Trophoblast cell (in vitro differentiated cells and primary cell): Measurements from ENCODE around the gene GLG1.

Experiments used
- DNase-seq, 2 donors: peaks; one replicate each; pipeline ENCODE4 v3.0.0-alpha.2; 2016
- H2AFZ ChIP-seq: 2 replicates; pipeline ENCODE4 v1.6.1; 2013; ENCODE audit warnings: low read length, moderate library complexity, mild to moderate bottlenecking; ENCODE audit not compliant: insufficient read depth, poor library complexity
- H2AK5ac ChIP-seq: 2 replicates; pipeline ENCODE4 v1.6.1; 2013; ENCODE audit warnings: mild to moderate bottlenecking, low read length
- H2BK120ac ChIP-seq: 2 replicates; pipeline ENCODE4 v1.6.1; 2013; ENCODE audit warnings: low read length, mild to moderate bottlenecking, moderate library complexity; ENCODE audit not compliant: insufficient read depth, poor library complexity
- H2BK12ac ChIP-seq: 2 replicates; pipeline ENCODE4 v1.6.1; 2013; ENCODE audit warnings: mild to moderate bottlenecking, low read length, moderate library complexity
- H2BK5ac ChIP-seq: 2 replicates; pipeline ENCODE4 v1.6.1; 2013; ENCODE audit warnings: low read length, low read depth, moderate library complexity, mild to moderate bottlenecking; ENCODE audit not compliant: poor library complexity
- H3K14ac ChIP-seq: 2 replicates; pipeline ENCODE4 v1.6.1; 2013; ENCODE audit warnings: mild to moderate bottlenecking, low read length
- H3K18ac ChIP-seq: 2 replicates; pipeline ENCODE4 v1.6.1; 2013; ENCODE audit warnings: mild to moderate bottlenecking, low read length
- H3K23ac ChIP-seq: 2 replicates; pipeline ENCODE4 v1.6.1; 2013; ENCODE audit warnings: low read length
- H3K27ac ChIP-seq: 2 replicates; pipeline ENCODE4 v1.5.1; 2013; ENCODE audit warnings: low read depth, mild to moderate bottlenecking, inconsistent platforms, low read length, moderate library complexity
- H3K27me3 ChIP-seq: 2 replicates; pipeline ENCODE4 v1.6.1; 2013; ENCODE audit warnings: inconsistent platforms, mild to moderate bottlenecking, low read length, moderate library complexity; ENCODE audit not compliant: insufficient read depth
- H3K36me3 ChIP-seq, 2 experiments: 1 replicate in 1 of 2; 2 replicates in 1 of 2; pipeline ENCODE4 v1.6.1; 2013; ENCODE audit warnings: low read length in 2 of 2, mild to moderate bottlenecking in 2 of 2, moderate library complexity in 1 of 2; ENCODE audit not compliant: insufficient read depth in 2 of 2, control insufficient read depth in 1 of 2
- H3K4ac ChIP-seq: 2 replicates; pipeline ENCODE4 v1.6.1; 2013; ENCODE audit warnings: low read depth, mild to moderate bottlenecking, low read length, moderate library complexity
- H3K4me1 ChIP-seq, 2 experiments: 1 replicate in 1 of 2; 2 replicates in 1 of 2; pipeline ENCODE4 v1.6.1; 2013; ENCODE audit warnings: low read length in 2 of 2, mild to moderate bottlenecking in 2 of 2, moderate library complexity in 1 of 2; ENCODE audit not compliant: insufficient read depth in 2 of 2, control insufficient read depth in 1 of 2
- H3K4me2 ChIP-seq: 2 replicates; pipeline ENCODE4 v1.6.1; 2013; ENCODE audit warnings: inconsistent platforms, mild to moderate bottlenecking, low read length, moderate library complexity
- H3K4me3 ChIP-seq: 2 replicates; pipeline ENCODE4 v1.5.1; 2013; ENCODE audit warnings: mild to moderate bottlenecking, low read depth, low read length, inconsistent platforms
- H3K79me1 ChIP-seq: one replicate; pipeline ENCODE4 v1.6.1; 2013; ENCODE audit warnings: low read length
- H3K79me2 ChIP-seq: 2 replicates; pipeline ENCODE4 v1.6.1; 2013; ENCODE audit warnings: low read length, mild to moderate bottlenecking; ENCODE audit not compliant: control insufficient read depth, insufficient read depth, poor library complexity
- H3K9ac ChIP-seq: 2 replicates; pipeline ENCODE4 v1.6.1; 2013; ENCODE audit warnings: mild to moderate bottlenecking, low read length
- H3K9me3 ChIP-seq: 2 replicates; pipeline ENCODE4 v1.6.1; 2013; ENCODE audit warnings: low read depth, mild to moderate bottlenecking, control low read depth, inconsistent platforms, low read length; ENCODE audit not compliant: insufficient read depth
- H4K12ac ChIP-seq: 2 replicates; pipeline ENCODE4 v1.6.1; 2013; ENCODE audit warnings: low read depth, mild to moderate bottlenecking, low read length, moderate library complexity
- H4K8ac ChIP-seq: 2 replicates; pipeline ENCODE4 v1.6.1; 2013; ENCODE audit warnings: low read depth, mild to moderate bottlenecking, low read length, moderate library complexity
- H4K91ac ChIP-seq: one replicate; pipeline ENCODE4 v1.6.1; 2013; ENCODE audit warnings: low read depth, mild to moderate bottlenecking, low read length, moderate library complexity
- WGBS: extraction: QIAGEN DNeasy Blood & Tissue Kit; methylation state at CpG from one replicate; pipeline ENCODE4 v1.1.7; 2013; ENCODE audit warnings: missing lambda C conversion rate; ENCODE audit not compliant: insufficient read length, insufficient coverage; ENCODE audit errors: extremely low coverage; 5-methylcytosine and 5-hydroxymethylcytosine counted together

Gene GLG1

DNA sequence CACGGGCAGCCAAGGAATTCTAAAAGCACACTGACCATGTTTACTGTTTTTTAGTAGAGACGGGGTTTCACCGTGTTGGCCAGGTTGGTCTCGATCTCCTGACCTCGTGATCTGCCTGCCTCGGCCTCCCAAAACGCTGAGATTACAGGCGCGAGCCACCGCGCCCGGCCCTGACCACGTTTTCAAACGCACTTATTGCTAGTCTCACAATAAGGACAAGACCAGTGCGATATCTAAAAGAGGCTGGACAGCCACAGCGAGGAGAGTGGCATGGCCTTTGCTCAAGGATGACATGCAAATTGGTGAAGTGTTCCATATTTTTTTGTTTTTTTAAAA lies 150.7 kb downstream of the GLG1 start:
- Histone ChIP-seq H3K4me2 (no peak overlapping the region), H3K18ac (no peak overlapping the region), H3K27ac (no peak overlapping the region), H2AK5ac (no peak overlapping the region), H3K79me1 (no peaks in the 10 kb centered on the region), H3K79me2 (no peaks in the 10 kb centered on the region), H3K4me1 (peaks cover 2 to 5% of the 10 kb centered on the region in 2 experiments), H3K4ac (no peak overlapping the region), H3K27me3 (no peaks in the 10 kb centered on the region), H3K9ac (no peak overlapping the region), H2BK120ac (no peak overlapping the region), H3K4me3 (no peak overlapping the region), H2BK12ac (no peak overlapping the region), H4K12ac (no peak overlapping the region), H3K14ac (no peak overlapping the region), H2BK5ac (no peak overlapping the region), H3K9me3 (peaks cover 2% of the 10 kb centered on the region), H2AFZ (no peak overlapping the region), H3K36me3 (peaks cover 28 to 42% of the 10 kb centered on the region in 2 experiments), H4K91ac (no peak overlapping the region), H3K23ac (no peak overlapping the region), H4K8ac (no peak overlapping the region)
- no CpG with 5 or more reads among the region's 16 CpGs for WGBS
- DNase-seq: no peak

GRCh38 chr16:74455619-74456289 lies 151.2 kb downstream of the GLG1 start:
- Histone ChIP-seq H4K12ac (no peak overlapping the region), H3K27me3 (no peaks in the 10 kb centered on the region), H4K91ac (no peak overlapping the region), H3K27ac (no peak overlapping the region), H2BK5ac (no peak overlapping the region), H3K9me3 (peaks cover 2% of the 10 kb centered on the region), H4K8ac (no peak overlapping the region), H3K4me1 (peaks cover 2 to 5% of the 10 kb centered on the region in 2 experiments), H3K14ac (no peak overlapping the region), H2BK120ac (no peak overlapping the region), H2AFZ (no peak overlapping the region), H3K36me3 (peaks cover 32 to 46% of the 10 kb centered on the region in 2 experiments), H3K4me3 (no peak overlapping the region), H3K4me2 (no peak overlapping the region), H3K9ac (no peak overlapping the region), H3K23ac (no peak overlapping the region), H2BK12ac (no peak overlapping the region), H3K79me1 (no peaks in the 10 kb centered on the region), H3K18ac (no peak overlapping the region), H3K79me2 (no peaks in the 10 kb centered on the region), H3K4ac (no peak overlapping the region), H2AK5ac (no peak overlapping the region)
- WGBS: no CpG with 5 or more reads among the region's 10 CpGs
- DNase-seq: no peak

- peaks cover 2 to 5% of the 10 kb centered on the region in 2 experiments for H3K4me1 ChIP-seq
- no peak overlapping the region for H3K4me3 ChIP-seq
- no peak overlapping the region for H3K18ac ChIP-seq
- H3K27me3 ChIP-seq: no peaks in the 10 kb centered on the region
- no peak overlapping the region for H4K12ac ChIP-seq
- H2AFZ ChIP-seq: no peak overlapping the region
- H2AK5ac ChIP-seq: no peak overlapping the region
- no peak overlapping the region for H3K9ac ChIP-seq
- H3K79me1 ChIP-seq: no peaks in the 10 kb centered on the region
- H2BK5ac ChIP-seq: no peak overlapping the region
- no peak overlapping the region for H3K4ac ChIP-seq
- no peak overlapping the region for H3K14ac ChIP-seq
- H3K27ac ChIP-seq: no peak overlapping the region
- DNase-seq: no peak
- H2BK12ac ChIP-seq: no peak overlapping the region
- no peak overlapping the region for H2BK120ac ChIP-seq
- H4K91ac ChIP-seq: no peak overlapping the region
- no CpG with 5 or more reads among the region's 7 CpGs for WGBS
- H3K79me2 ChIP-seq: no peaks in the 10 kb centered on the region
- H3K23ac ChIP-seq: no peak overlapping the region
- H3K36me3 ChIP-seq: peaks cover 29 to 42% of the 10 kb centered on the region in 2 experiments
- no peak overlapping the region for H4K8ac ChIP-seq
- H3K4me2 ChIP-seq: no peak overlapping the region
- peaks cover 2% of the 10 kb centered on the region for H3K9me3 ChIP-seq
Measured at GRCh38 chr16:74455213-74455612, 151.7 kb downstream of the GLG1 start.

- no peak overlapping the region for H3K14ac ChIP-seq
- H2BK12ac ChIP-seq: no peak overlapping the region
- H2AK5ac ChIP-seq: no peak overlapping the region
- peak overlapping the region; percentile 43 for H3K27ac ChIP-seq
- no CpG with 5 or more reads among the region's 14 CpGs for WGBS
- no peak overlapping the region for H3K4me2 ChIP-seq
- no peak overlapping the region for H2AFZ ChIP-seq
- no peak for DNase-seq
- H3K79me2 ChIP-seq: no peaks in the 10 kb centered on the region
- H4K12ac ChIP-seq: no peak overlapping the region
- H4K91ac ChIP-seq: no peak overlapping the region
- peaks cover 5% of the 10 kb centered on the region for H3K79me1 ChIP-seq
- H3K18ac ChIP-seq: no peak overlapping the region
- peaks cover 23 to 37% of the 10 kb centered on the region in 2 experiments for H3K36me3 ChIP-seq
- H3K4me1 ChIP-seq: peaks cover 21 to 23% of the 10 kb centered on the region in 2 experiments
- H3K27me3 ChIP-seq: no peaks in the 10 kb centered on the region
- no peak overlapping the region for H3K4me3 ChIP-seq
- no peak overlapping the region for H2BK5ac ChIP-seq
- no peak overlapping the region for H3K4ac ChIP-seq
- H3K23ac ChIP-seq: no peak overlapping the region
- H4K8ac ChIP-seq: no peak overlapping the region
- no peak overlapping the region for H2BK120ac ChIP-seq
- no peak overlapping the region for H3K9ac ChIP-seq
- H3K9me3 ChIP-seq: peaks cover 2% of the 10 kb centered on the region
Measured at GRCh38 chr16:74451951-74452758, 154.8 kb downstream of the GLG1 start.
